Urinary bladder (tissue), 4 donors: ENCODE measurements around the gene THEMIS2. TPM values are rescaled to one million over a fixed set of nuclear protein-coding genes. Genes with fewer than 3 reads are reported as not detected.
"Not testable (repeated sequence)": the region's sequence is repeated elsewhere in the genome, so short reads cannot be mapped to it uniquely, and the experiment has no call there.

ENCODE experiments used
- DNase-seq: peaks from one replicate; pipeline ENCODE4 v3.0.0-alpha.2; 2015; ENCODE audit errors: extremely low spot score
- H3K27ac ChIP-seq: one replicate; pipeline ENCODE4 v1.5.1; 2013; ENCODE audit warnings: low read depth, mild to moderate bottlenecking, moderate library complexity
- H3K36me3 ChIP-seq: one replicate; pipeline ENCODE4 v1.6.1; 2013; ENCODE audit warnings: mild to moderate bottlenecking, moderate library complexity; ENCODE audit not compliant: insufficient read depth
- H3K4me1 ChIP-seq: one replicate; pipeline ENCODE4 v1.6.1; 2013; ENCODE audit warnings: mild to moderate bottlenecking, moderate library complexity; ENCODE audit not compliant: insufficient read depth
- H3K4me3 ChIP-seq: one replicate; pipeline ENCODE4 v1.5.1; 2013; ENCODE audit warnings: low read depth, low read length
- WGBS: extraction: QIAGEN DNeasy Blood & Tissue Kit; methylation state at CpG from one replicate; pipeline ENCODE4 v1.1.7; 2013; 5-methylcytosine and 5-hydroxymethylcytosine counted together
- polyA plus RNA-seq: library from polyadenylated mRNA; stranded (reverse); fragments of 200-250 nt; gene quantifications from one replicate; pipeline ENCODE4 v1.2.3, GENCODE V29; 2013
- total RNA-seq: library from RNA; depleted of rRNA; stranded (reverse); fragments of >200 nt; gene quantifications from one replicate; pipeline ENCODE4 v1.2.3, GENCODE V29; 2014
- donor health status: healthy with polysubstance abuse.
- donor health status: healthy.

Gene THEMIS2
- total and polyA plus RNA-seq, 2 donors, result 7.3 to 17.6 TPM

DNA sequence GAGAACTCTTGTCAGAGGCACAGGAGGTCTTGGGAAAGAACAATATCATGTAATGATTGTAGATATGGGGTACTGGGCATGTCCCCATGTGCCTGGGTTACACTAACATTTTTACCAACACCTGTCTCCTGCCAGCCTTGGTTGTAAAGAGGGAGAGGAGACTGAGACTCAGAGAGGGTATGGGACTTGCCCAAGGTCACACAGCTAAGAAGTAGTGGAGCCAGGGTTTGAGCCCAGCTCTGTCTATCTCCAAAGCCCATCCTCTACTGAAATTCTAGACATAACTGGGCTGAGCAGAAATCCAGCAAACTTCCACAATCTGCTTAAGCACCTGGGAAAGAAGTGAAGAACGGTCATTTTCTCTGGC, 2.6 kb upstream of the THEMIS2 start:
- H3K4me1 ChIP-seq, result no peaks in the 10 kb centered on the region
- no peak overlapping the region for H3K4me3 ChIP-seq
- WGBS, result 67% methylated on average over 1 of the region's 1 CpG
- no peak for DNase-seq
- H3K27ac ChIP-seq, result no peak overlapping the region
- no peaks in the 10 kb centered on the region for H3K36me3 ChIP-seq

DNA sequence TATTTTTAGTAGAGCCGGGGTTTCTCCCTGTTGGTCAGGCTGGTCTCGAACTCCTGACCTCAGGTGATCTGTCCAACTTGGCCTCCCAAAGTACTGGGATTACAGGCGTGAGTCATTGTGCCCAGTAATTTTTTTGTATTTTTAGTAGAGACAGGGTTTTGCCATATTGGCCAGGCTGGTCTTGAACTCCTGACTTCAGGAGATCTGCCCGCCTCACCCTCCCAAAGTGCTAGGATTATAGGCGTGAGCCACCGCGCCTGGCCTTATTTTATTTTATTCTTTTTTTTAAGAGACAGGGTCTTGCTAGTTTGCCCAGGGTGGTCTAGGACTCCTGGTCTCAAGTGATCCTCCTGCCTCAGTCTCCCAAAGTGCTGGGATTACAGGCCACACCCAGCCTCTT, 1.3 kb upstream of the THEMIS2 start:
- H3K4me1 ChIP-seq, H3K27ac ChIP-seq, H3K36me3 ChIP-seq, DNase-seq, H3K4me3 ChIP-seq: not testable (repeated sequence)
- WGBS, result 93% methylated on average over 7 of the region's 7 CpGs

DNA sequence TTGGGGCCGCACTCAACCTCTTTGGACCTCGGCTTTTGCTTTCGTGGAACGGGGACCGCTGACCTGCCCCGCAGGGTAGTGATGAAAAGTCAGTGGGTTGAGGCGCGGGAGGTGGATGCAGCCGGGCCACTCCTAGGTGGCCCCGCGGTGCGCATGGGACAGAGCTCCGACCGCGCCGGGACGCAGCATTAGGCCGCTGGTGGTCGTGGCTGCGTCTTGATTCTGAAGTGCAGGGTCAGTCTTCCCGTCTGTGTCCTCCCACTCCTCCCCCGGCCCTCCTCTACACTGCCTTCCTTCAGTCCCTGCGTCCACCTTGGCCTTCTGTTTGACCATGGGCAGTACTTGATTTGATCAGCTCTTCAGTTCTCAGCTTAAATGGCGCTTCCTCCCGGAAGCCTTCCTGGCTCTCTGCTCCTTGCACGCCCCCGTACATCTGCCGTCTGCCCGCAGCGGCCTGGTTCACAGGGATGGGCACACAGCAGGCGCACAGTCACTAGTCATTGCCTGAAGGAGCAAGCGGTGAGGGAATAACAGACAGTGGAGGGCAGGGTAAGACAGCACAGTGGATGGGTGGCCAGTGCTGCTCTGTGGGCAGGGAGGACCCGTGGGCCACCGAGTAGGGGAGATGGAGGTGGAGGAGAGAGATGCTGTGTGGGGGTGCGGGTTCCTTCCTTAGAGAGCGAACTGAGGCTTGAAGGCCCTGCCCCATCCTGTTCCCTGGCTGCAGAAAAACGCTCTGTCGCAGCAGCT, 633 bp downstream of the THEMIS2 start:
- no peak for DNase-seq
- no peaks in the 10 kb centered on the region for H3K4me1 ChIP-seq
- peak overlapping the region; percentile 42 for H3K27ac ChIP-seq
- 20% methylated on average over 38 of the region's 38 CpGs for WGBS
- H3K36me3 ChIP-seq, result no peaks in the 10 kb centered on the region
- peak overlapping the region; percentile 63 for H3K4me3 ChIP-seq

DNA sequence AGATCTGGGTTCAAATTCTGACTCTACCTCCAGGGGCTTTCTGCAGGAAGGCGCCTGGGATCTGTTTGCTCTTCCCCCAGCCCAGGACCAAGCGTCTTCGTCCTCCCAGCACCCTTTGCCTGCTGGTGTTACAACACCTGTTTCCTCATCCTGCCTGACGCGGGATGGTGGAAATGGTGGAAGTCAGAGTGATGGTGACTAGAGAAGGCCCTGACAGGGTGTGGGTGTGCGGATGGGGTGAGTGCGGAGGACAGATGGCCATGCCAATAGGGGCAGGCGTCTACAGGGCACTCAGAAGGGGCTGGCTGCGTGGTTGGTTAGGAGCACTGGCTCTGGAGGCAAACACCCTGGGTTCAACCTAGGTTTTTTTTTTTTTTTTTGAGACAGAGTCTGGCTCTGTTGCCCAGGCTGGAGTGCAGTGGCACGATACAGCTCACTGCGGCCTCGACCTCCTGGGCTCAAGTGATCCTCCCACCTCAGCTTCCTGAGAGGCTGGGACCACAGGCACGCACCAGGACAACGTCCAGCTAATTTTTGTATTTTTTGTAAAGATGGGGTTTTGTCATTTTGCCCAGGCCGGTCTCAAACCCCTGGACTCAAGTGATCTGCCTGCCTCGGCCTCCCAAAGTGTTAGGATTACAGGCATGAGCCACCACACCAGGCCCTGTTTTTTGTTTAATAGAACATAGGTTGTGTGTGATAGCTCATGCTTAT, 1.5 kb downstream of the THEMIS2 start:
- no peaks in the 10 kb centered on the region for H3K36me3 ChIP-seq
- no peak for DNase-seq
- H3K4me3 ChIP-seq, result peak overlapping the region; percentile 63
- no peaks in the 10 kb centered on the region for H3K4me1 ChIP-seq
- 85% methylated on average over 16 of the region's 16 CpGs for WGBS
- H3K27ac ChIP-seq, result no peak overlapping the region

DNA sequence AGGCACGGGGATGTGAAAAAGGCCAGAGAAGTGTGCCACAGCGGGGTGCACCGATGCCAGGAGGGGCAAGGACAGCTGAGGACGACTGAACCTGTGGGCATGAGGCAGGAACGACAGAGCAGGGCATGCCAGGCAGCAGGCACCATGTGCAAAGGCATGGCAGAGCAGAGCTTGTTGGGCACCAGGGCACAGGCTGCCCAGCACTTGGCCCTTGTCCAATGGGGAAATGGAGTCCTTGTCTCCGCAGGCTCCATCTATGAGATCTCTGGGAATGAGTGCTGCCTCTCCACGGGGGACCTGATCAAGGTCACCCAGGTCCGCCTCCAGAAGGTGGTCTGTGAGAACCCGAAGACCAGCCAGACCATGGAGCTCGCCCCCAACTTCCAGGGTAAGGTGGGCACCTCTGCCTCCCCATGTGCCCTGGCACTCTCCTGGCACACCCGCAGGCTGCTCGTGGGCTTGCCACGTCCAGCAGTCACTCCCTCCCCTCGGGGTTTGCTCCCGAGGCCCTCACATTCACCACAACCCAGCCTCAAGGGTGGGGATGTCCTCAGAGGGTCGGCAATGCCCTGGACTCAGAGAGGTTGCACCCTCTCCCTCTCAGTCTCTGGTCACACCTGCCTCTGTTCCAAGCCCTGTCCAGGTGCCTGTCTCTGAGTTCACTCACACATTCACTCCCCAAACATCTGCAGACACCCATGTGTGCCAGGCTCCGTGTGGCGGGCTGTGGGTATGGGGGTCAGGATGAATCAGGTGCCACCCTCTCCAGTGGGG, 4.2 kb downstream of the THEMIS2 start:
- no peak for DNase-seq
- 86% methylated on average over 18 of the region's 18 CpGs for WGBS
- Histone ChIP-seq H3K36me3 (no peaks in the 10 kb centered on the region), H3K4me1 (no peaks in the 10 kb centered on the region), H3K4me3 (no peak overlapping the region), H3K27ac (no peak overlapping the region)

DNA sequence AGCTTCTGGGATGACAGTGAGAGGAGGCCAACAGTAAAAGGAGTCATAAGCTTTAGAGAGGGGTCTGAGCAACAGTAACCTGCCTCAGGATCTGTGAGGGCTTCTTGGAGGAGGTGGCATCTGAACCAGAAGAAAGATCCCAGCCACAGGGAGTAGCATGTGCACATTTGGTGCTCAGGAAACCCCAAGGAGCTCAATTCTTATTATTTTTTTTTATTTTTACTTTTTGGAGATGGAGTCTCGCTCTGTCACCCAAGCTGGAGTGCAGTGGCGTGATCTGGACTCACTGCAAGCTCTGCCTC, 4.7 kb downstream of the THEMIS2 start:
- DNase-seq, result no peak

DNA sequence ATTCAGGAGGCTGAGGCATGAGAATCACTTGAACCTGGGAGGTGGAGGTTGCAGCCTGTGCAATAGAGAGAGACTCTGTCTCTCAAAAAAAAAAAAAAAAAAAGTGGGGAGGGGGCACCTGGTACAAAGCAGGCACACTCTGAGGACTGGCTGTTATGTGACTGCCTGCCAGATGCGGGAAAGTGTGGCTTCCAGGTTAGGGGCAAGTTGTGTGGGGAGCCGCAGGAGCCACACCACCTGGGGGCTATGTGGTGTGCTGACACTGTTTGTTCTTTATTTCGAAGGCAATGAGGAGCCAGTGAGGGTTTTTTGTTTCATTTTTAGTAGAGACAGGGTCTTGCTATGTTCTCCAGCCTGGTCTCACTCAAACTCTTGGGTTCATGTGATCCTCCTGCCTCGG, 5.7 kb downstream of the THEMIS2 start:
- Histone ChIP-seq H3K27ac (no peak overlapping the region), H3K36me3 (no peaks in the 10 kb centered on the region), H3K4me1 (no peaks in the 10 kb centered on the region), H3K4me3 (no peak overlapping the region)
- DNase-seq, result no peak
- WGBS, result 85% methylated on average over 4 of the region's 4 CpGs

More for the DNA sequence above, 4.7 kb downstream of the THEMIS2 start:
- Histone ChIP-seq H3K27ac (no peak overlapping the region), H3K4me3 (no peak overlapping the region), H3K4me1 (no peaks in the 10 kb centered on the region), H3K36me3 (no peaks in the 10 kb centered on the region)
- 100% methylated on average over 2 of the region's 2 CpGs for WGBS

DNA sequence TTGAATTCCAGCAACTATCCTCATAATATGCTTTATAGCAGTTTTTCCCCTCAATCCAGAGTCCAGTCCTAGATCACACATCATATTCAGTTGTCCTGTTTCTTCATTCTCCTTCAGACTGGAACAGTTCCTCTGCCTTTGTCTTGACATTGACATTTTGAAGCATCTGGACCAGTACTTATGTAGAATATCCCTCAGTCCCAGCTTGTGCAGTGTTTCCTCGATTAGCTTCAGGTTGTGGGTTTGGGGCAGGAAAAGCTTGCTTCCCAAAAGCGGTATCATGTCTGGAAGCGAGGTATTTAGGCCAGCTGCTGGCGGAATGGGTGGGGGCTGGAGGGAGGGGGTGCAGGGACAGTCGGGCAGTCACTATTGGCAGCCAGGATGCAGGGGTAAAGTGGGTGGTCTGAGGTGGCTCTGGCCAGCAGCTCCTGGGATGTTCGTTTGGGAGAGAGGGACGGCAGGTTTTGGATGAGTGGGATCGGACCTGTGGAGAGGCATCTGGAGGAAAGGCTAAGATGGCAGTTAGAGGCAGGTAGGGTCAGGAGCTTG, 6.5 kb downstream of the THEMIS2 start:
- Histone ChIP-seq H3K4me1 (no peaks in the 10 kb centered on the region), H3K4me3 (no peak overlapping the region), H3K27ac (no peak overlapping the region), H3K36me3 (no peaks in the 10 kb centered on the region)
- no peak for DNase-seq
- 42% methylated on average over 8 of the region's 8 CpGs for WGBS

DNA sequence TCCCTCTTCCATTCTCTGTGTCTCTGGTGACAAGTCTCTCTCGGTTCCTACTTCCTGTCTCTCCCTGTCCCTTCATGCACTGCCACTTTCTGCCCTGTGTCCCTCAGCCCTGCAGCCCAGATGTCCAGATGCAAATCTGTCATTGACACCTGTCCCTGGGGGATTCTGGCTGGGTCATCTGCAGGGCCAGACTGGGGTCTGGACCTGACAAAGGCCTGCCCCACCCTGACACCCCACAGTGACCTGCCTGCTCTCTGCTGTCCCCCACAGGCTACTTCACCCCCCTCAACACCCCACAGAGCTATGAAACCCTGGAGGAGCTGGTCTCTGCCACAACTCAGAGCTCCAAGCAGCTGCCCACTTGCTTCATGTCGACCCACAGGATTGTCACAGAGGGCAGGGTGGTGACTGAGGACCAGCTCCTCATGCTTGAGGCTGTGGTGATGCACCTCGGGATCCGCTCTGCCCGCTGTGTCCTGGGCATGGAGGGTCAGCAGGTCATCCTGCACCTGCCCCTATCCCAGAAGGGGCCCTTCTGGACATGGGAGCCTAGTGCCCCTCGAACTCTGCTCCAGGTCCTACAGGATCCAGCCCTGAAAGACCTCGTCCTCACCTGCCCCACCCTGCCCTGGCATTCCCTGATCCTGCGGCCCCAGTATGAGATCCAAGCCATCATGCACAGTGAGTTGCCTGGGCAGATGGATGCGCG, 7.2 kb downstream of the THEMIS2 start:
- Histone ChIP-seq H3K4me1 (no peaks in the 10 kb centered on the region), H3K4me3 (no peak overlapping the region), H3K27ac (no peak overlapping the region), H3K36me3 (no peaks in the 10 kb centered on the region)
- WGBS, result 81% methylated on average over 10 of the region's 10 CpGs
- no peak for DNase-seq

DNA sequence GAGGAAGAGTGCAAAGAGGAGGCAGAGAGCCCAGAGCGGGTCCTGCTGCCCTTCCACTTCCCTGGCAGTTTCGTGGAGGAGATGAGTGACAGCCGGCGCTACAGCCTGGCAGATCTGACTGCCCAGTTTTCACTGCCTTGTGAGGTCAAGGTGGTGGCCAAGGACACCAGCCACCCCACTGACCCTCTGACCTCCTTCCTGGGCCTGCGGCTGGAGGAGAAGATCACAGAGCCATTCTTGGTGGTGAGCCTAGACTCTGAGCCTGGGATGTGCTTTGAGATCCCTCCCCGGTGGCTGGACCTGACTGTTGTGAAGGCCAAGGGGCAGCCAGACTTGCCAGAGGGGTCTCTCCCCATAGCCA, 10.2 kb downstream of the THEMIS2 start:
- H3K4me3 ChIP-seq, result no peak overlapping the region
- H3K36me3 ChIP-seq, result no peaks in the 10 kb centered on the region
- WGBS, result 93% methylated on average over 6 of the region's 6 CpGs
- no peak for DNase-seq
- no peak overlapping the region for H3K27ac ChIP-seq
- no peaks in the 10 kb centered on the region for H3K4me1 ChIP-seq

DNA sequence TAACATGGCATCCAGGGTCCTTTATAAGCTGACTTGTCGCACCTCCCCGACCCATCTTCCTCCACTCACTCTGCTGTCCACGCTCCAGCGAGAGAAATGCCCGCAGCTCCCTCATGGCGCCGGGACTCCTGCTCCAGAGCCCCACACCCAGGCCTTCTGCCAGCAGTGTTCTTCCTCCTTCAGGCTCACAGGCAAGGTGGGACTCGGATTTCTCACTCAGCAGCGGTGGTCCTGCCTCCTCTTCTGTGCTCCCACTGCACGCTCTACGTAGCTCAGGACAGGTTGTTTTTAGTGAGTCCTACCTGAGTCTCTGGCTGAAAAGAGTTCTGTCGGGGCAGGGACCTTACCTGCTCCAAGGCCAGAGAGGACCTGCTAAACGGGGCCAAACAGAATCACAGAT, 11.2 kb downstream of the THEMIS2 start:
- no peaks in the 10 kb centered on the region for H3K4me1 ChIP-seq
- no peaks in the 10 kb centered on the region for H3K36me3 ChIP-seq
- no peak for DNase-seq
- WGBS, result 87% methylated on average over 13 of the region's 13 CpGs
- no peak overlapping the region for H3K4me3 ChIP-seq
- H3K27ac ChIP-seq, result no peak overlapping the region

DNA sequence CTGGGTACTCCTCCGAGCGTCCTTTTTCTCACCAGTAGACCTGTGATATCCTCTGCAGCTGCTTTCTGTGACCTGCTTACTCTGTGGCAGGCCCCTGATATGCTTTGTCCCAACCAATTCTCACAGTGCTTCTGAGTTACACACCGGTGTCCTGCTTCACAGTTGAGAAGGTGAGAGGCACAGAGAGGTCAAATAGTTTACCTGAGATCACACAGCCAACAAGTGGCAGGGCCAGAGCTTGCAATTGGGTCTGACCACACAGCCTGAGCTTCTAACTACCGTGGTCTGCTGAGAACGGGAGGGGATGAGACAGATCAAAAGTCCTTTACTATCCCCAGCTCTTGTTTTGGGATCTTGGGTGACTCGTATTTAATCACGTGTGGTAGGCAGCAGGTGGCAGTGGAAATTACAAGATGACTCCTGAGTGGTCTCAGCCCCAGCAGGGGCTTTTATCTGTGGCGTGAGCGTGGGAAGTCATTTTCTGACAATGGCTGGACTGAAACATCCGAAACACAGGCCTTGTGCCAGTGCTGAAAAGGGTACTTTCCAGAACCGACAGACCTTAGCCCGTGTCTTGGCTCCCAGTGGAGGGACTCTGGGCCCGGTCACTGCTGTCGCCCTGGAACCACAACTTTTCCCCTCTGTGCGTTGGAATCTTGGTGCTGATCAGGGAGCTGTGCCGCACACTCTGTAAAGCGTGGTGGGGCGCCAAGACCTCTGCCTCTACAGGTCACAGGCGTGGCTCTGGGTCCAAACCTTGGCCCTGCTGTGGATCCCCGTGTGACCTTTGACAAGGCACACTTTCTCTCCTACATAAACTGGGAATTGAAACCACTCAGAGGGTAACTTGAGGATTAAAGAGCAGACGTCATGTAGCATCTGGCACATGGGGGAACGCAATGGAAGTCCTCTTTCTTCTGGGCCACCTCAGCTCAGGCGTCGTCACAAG, 11.9 kb downstream of the THEMIS2 start:
- Histone ChIP-seq H3K4me3 (no peak overlapping the region), H3K4me1 (no peaks in the 10 kb centered on the region), H3K36me3 (no peaks in the 10 kb centered on the region), H3K27ac (no peak overlapping the region)
- DNase-seq, result no peak
- WGBS, result 83% methylated on average over 24 of the region's 24 CpGs
